CD4-positive, alpha-beta memory T cell (primary cell): ENCODE data around the gene PARD3B. TPM values are rescaled to one million over a fixed set of nuclear protein-coding genes. Genes with fewer than 3 reads are reported as not detected.

ENCODE experiments used
- CTCF ChIA-PET: fragments of 350-600 bp; sonication (Branson Sonifier 250); formaldehyde crosslinking; loops from one replicate; lab custom pipeline; 2021; ENCODE audit warnings: inconsistent platforms; ENCODE audit not compliant: partially characterized antibody; lab: Charles Lee
- POLR2A ChIA-PET: fragments of 350-600 bp; sonication (Branson Sonifier 250); formaldehyde crosslinking; loops from one replicate; lab custom pipeline; 2021; ENCODE audit not compliant: partially characterized antibody; lab: Charles Lee
- DNase-seq, 5 donors: peaks; one replicate each; pipeline versions ENCODE4 v3.0.0 to v3.0.0-alpha.2; 2020 to 2022; ENCODE audit warnings: mixed read lengths in 1 of 5
- H3K27ac ChIP-seq: one replicate; pipeline ENCODE4 v1.7.0; 2013; ENCODE audit warnings: low read depth, low read length
- H3K27me3 ChIP-seq: 2 replicates; pipeline ENCODE4 v1.7.0; 2013; ENCODE audit warnings: mild to moderate bottlenecking, low read length, moderate library complexity; ENCODE audit not compliant: insufficient read depth
- H3K36me3 ChIP-seq: 2 replicates; pipeline ENCODE4 v1.7.0; 2013; ENCODE audit warnings: mild to moderate bottlenecking, low read length, moderate library complexity; ENCODE audit not compliant: insufficient read depth
- H3K4me1 ChIP-seq: 2 replicates; pipeline ENCODE4 v1.7.0; 2013; ENCODE audit warnings: mild to moderate bottlenecking, low read length, moderate library complexity; ENCODE audit not compliant: insufficient read depth
- H3K4me3 ChIP-seq, 2 donors: one replicate each; pipeline ENCODE4 v1.7.0; 2013; ENCODE audit warnings: low read length in 2 of 2, mild to moderate bottlenecking in 1 of 2
- H3K9me3 ChIP-seq, 2 donors: one replicate each; pipeline ENCODE4 v1.7.0; 2013; ENCODE audit warnings: low read length in 2 of 2, control low read depth in 1 of 2; ENCODE audit not compliant: control insufficient read depth in 1 of 2
- H3K27ac Mint-ChIP-seq, 7 donors: one replicate each; pipeline ENCODE4 v1.8.0; 2020 to 2021; ENCODE audit warnings: mixed read lengths in 7 of 7, mild to moderate bottlenecking in 6 of 7, inconsistent platforms in 3 of 7, moderate library complexity in 3 of 7
- H3K27me3 Mint-ChIP-seq, 2 donors: one replicate each; pipeline ENCODE4 v1.8.0; 2020 to 2021; ENCODE audit warnings: mixed read lengths in 2 of 2
- H3K36me3 Mint-ChIP-seq, 2 donors: one replicate each; pipeline ENCODE4 v1.8.0; 2020 to 2021; ENCODE audit warnings: mixed read lengths in 2 of 2, inconsistent platforms in 1 of 2, mild to moderate bottlenecking in 1 of 2
- H3K4me1 Mint-ChIP-seq, 4 donors: one replicate each; pipeline ENCODE4 v1.8.0; 2020 to 2021; ENCODE audit warnings: mixed read lengths in 4 of 4, mild to moderate bottlenecking in 1 of 4
- H3K4me3 Mint-ChIP-seq, 8 donors: one replicate each; pipeline ENCODE4 v1.8.0; 2020 to 2021; ENCODE audit warnings: mixed read lengths in 8 of 8, mild to moderate bottlenecking in 7 of 8, moderate library complexity in 6 of 8, inconsistent platforms in 3 of 8
- H3K9me3 Mint-ChIP-seq, 8 donors: one replicate each; pipeline ENCODE4 v1.8.0; 2020 to 2021; ENCODE audit warnings: mixed read lengths in 8 of 8, mild to moderate bottlenecking in 5 of 8, inconsistent platforms in 3 of 8, moderate library complexity in 1 of 8
- intact Hi-C: fragments of 100-400 bp; cut with micrococcal nuclease; formaldehyde crosslinking; loops from one replicate; pipeline ENCODE4 v1.15.1; 2023
- polyA plus RNA-seq, 2 donors: library from polyadenylated mRNA; unstranded; fragments of 300-500 nt; fragmentation: Illumina TruSeq; gene quantifications; one replicate each; pipeline ENCODE4 v1.2.3, GENCODE V29; 2021
- total RNA-seq, 2 experiments: library from RNA; stranded (reverse); gene quantifications; one replicate each; pipeline ENCODE4 v1.2.3, GENCODE V29; 2021

Gene PARD3B
- total and polyA plus RNA-seq, 4 experiments from 2014 or later, result 0.44 to 1.3 (median 1.2) TPM; not detected in 1

DNA sequence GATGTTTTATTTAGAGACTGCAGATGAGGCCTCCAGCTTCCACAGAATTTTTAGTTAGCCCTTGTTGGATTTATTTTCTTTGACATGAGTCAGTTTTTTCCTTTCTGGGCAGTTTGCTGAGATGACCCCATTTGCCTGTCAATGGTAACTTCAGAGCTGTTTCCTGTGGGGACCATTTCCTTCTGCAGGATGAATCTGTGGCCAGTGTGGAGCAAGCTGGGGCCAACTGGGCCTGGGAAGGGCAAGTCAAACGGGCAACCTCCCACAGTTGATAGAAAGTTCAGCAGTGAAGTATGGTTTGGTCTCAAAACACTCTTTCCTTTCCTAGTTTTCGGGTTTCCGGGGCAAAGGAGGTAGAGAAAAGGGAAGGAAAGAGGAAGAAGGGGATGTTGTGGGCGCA lies 845.6 kb downstream of the PARD3B start:
- ChIA-PET CTCF (no interaction called here), POLR2A (no interaction called here)
- Mint-ChIP-seq H3K27me3 (peaks cover 3 to 6% of the 10 kb centered on the region in 2 donors), H3K36me3 (no peaks in the 10 kb centered on the region), H3K4me3 (no peak overlapping the region), H3K9me3 (peaks cover 0 to 1% (median 0%) of the 10 kb centered on the region in 8 donors), H3K4me1 (no peaks in the 10 kb centered on the region), H3K27ac (no peak overlapping the region)
- H3K9me3 ChIP-seq, result no peaks in the 10 kb centered on the region
- no peak overlapping the region for H3K4me3 ChIP-seq
- H3K27me3 ChIP-seq, result no peaks in the 10 kb centered on the region
- H3K27ac ChIP-seq, result no peak overlapping the region
- no peaks in the 10 kb centered on the region for H3K4me1 ChIP-seq
- no peaks in the 10 kb centered on the region for H3K36me3 ChIP-seq
- DNase-seq, result no peak
- intact Hi-C loops, result no loop called here

DNA sequence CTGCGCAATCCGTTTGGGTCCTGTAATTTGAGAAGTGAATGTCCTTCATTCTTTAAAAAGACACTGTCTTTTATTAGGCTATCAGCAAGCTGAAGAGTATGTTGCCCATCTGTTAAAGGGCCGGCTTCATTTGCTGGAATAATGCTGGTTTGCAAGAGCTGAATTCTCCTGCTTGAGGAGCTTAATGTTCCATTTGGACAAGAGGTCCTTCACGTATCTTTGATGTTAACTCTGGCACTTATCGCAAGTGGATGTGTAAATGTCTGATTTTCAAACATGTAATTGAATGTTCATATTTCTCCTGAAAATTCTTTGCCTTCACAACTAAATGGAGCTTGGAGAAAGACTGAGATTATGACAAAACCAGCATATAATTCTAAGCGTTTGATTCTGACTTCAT lies 856.2 kb downstream of the PARD3B start:
- Mint-ChIP-seq H3K27me3 (peaks cover 0 to 10% of the 10 kb centered on the region in 2 donors), H3K4me1 (no peaks in the 10 kb centered on the region), H3K9me3 (no peaks in the 10 kb centered on the region), H3K4me3 (no peak overlapping the region), H3K36me3 (no peaks in the 10 kb centered on the region), H3K27ac (no peak overlapping the region)
- Histone ChIP-seq H3K36me3 (no peaks in the 10 kb centered on the region), H3K4me3 (no peak overlapping the region), H3K4me1 (no peaks in the 10 kb centered on the region), H3K9me3 (no peaks in the 10 kb centered on the region), H3K27ac (no peak overlapping the region), H3K27me3 (no peaks in the 10 kb centered on the region)
- intact Hi-C loops, result no loop called here
- DNase-seq, result no peak
- ChIA-PET POLR2A (no interaction called here), CTCF (interaction anchor here (0.8 kb wide), 1 partner anchor 709 kb away, joined by 3 read pairs; no protein-coding TSS in a partner anchor)

DNA sequence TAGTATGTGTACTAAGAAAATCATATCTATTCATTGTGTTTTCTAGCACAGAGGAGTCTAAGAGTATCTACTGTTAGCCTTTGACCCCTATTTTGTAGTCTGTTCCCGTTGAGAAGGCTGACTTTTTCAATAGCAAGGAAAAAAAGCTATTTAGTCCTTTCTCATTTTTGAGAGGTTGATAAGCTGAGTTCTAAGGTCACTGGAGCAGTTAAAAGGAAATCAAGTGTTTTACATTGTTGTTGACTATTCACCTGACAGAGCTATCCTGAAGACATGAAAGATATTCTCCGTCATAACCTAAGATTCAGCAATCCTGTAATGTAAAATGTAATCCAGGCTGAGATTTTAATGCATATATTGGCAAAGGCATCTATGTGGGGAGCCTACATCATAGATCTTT lies 856.7 kb downstream of the PARD3B start:
- H3K27ac ChIP-seq, result no peak overlapping the region
- ChIA-PET POLR2A (no interaction called here), CTCF (interaction anchor here (0.8 kb wide), 1 partner anchor 710 kb away, joined by 3 read pairs; no protein-coding TSS in a partner anchor)
- H3K9me3 Mint-ChIP-seq, result no peaks in the 10 kb centered on the region
- peaks cover 0 to 10% of the 10 kb centered on the region in 2 donors for H3K27me3 Mint-ChIP-seq
- no peaks in the 10 kb centered on the region for H3K36me3 ChIP-seq
- no peaks in the 10 kb centered on the region for H3K4me1 Mint-ChIP-seq
- no peak overlapping the region for H3K27ac Mint-ChIP-seq
- H3K9me3 ChIP-seq, result no peaks in the 10 kb centered on the region
- no peaks in the 10 kb centered on the region for H3K36me3 Mint-ChIP-seq
- H3K4me1 ChIP-seq, result no peaks in the 10 kb centered on the region
- H3K27me3 ChIP-seq, result no peaks in the 10 kb centered on the region
- no peak overlapping the region for H3K4me3 ChIP-seq
- intact Hi-C loops, result no loop called here
- no peak for DNase-seq
- no peak overlapping the region for H3K4me3 Mint-ChIP-seq

DNA sequence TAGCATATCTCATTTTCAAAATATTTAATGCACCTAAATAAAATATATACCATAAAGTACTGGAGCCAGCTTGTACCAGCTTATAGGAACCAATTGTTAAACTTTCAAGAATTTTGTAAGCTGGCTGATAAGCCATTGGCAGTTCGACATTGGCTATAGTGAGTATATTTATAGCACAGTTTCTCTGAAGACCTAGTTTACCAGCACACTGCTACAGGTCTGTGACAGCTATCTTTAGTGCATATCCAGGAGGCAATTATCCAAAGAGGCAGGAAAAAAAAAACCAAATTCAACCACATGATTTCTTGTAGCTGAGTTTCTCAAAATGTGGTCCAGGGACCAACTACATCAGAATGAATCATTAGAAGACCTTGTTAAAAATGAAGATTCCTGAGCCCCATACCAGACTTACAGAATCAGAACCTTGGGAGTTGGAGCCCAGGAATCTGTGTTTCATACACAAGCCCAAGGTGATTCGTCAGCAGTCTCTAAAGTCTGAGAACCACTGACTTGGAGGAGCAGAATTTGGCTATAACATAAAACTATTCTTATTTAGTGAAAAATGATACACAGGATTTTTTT lies 858.1 kb downstream of the PARD3B start:
- no peak overlapping the region for H3K4me3 Mint-ChIP-seq
- peak overlapping the region in 1 of 7 donors; percentile 67 for H3K27ac Mint-ChIP-seq
- Histone ChIP-seq H3K27ac (no peak overlapping the region), H3K36me3 (no peaks in the 10 kb centered on the region), H3K9me3 (no peaks in the 10 kb centered on the region), H3K4me1 (no peaks in the 10 kb centered on the region), H3K27me3 (no peaks in the 10 kb centered on the region), H3K4me3 (no peak overlapping the region)
- intact Hi-C loops, result no loop called here
- ChIA-PET CTCF (no interaction called here), POLR2A (no interaction called here)
- no peaks in the 10 kb centered on the region for H3K36me3 Mint-ChIP-seq
- peaks cover 0 to 9% of the 10 kb centered on the region in 2 donors for H3K27me3 Mint-ChIP-seq
- DNase-seq, result no peak
- no peaks in the 10 kb centered on the region for H3K9me3 Mint-ChIP-seq
- no peaks in the 10 kb centered on the region for H3K4me1 Mint-ChIP-seq

DNA sequence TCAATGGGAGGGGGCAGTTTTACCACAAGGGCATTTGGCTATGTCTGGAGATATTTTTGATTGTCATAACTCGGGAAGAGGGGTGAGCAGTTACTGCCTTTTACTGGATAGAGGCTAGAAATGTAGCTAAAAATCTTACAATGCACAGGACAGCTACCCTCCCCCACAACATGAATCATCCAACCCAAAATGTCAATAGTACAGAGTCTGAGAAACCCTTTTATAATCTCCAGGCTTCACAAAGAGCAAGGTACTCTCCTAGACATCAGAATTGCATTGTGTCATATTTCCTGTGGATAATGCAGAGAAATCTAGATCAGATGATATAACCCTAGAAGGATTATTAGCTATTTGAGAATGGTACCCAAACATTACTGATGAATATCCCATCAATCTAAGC lies 859.9 kb downstream of the PARD3B start:
- Mint-ChIP-seq H3K27me3 (peaks cover 0 to 6% of the 10 kb centered on the region in 2 donors), H3K9me3 (no peaks in the 10 kb centered on the region), H3K4me3 (no peak overlapping the region), H3K4me1 (no peaks in the 10 kb centered on the region), H3K27ac (no peak overlapping the region), H3K36me3 (no peaks in the 10 kb centered on the region)
- CTCF ChIA-PET, result interaction anchor here (1.7 kb wide), 1 partner anchor 20 kb away, joined by 4 read pairs; no protein-coding TSS in a partner anchor
- POLR2A ChIA-PET, result no interaction called here
- no peak for DNase-seq
- Histone ChIP-seq H3K27ac (no peak overlapping the region), H3K4me1 (no peaks in the 10 kb centered on the region), H3K4me3 (no peak overlapping the region), H3K36me3 (no peaks in the 10 kb centered on the region), H3K27me3 (no peaks in the 10 kb centered on the region), H3K9me3 (no peaks in the 10 kb centered on the region)
- intact Hi-C loops, result no loop called here

DNA sequence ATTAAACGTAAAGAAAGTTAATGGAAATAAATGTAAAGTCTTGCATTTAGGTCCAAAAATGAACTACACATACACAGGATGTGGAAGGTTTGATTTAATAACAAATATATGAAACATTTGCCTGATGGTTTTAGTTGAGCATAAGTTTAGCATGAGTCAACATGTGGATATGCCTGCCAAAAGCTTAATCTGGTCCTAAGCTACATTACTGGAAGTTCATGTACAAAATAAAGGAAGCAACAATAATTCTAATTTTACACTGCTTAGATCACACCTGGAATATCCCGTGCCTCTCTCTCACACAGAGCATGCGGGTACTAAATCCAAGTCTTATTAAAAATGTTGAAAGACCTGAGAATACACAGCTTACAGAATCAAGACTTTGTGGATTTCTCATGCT lies 860.5 kb downstream of the PARD3B start:
- Mint-ChIP-seq H3K27ac (no peak overlapping the region), H3K9me3 (no peaks in the 10 kb centered on the region), H3K36me3 (no peaks in the 10 kb centered on the region), H3K4me1 (no peaks in the 10 kb centered on the region), H3K27me3 (peaks cover 0 to 5% of the 10 kb centered on the region in 2 donors), H3K4me3 (no peak overlapping the region)
- Histone ChIP-seq H3K27ac (no peak overlapping the region), H3K36me3 (no peaks in the 10 kb centered on the region), H3K9me3 (no peaks in the 10 kb centered on the region), H3K4me1 (no peaks in the 10 kb centered on the region), H3K27me3 (no peaks in the 10 kb centered on the region), H3K4me3 (no peak overlapping the region)
- intact Hi-C loops, result no loop called here
- CTCF ChIA-PET, result interaction anchor here (0.6 to 1.7 kb wide), 2 partner anchors 21 to 49 kb away, joined by 3 to 4 read pairs; no protein-coding TSS in a partner anchor
- DNase-seq, result no peak
- POLR2A ChIA-PET, result no interaction called here

DNA sequence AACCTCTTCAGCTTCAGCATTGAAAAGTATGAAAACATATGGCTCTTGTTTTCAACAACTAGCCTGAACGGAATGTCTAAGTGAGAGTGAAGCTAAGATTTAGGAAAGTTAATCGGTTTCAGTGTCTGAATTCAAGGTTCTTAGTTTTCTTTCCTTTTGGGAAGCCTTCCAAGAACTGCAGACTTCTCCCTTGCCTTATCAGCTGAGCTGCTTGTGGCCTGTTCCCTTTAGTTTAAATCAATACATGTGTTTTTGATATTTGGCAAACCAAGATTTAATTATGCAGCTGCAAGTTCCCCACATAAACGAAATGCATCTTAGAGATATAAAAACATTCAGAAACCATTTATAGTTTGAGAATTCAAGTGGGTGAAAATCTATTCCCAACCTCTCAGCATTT lies 862.7 kb downstream of the PARD3B start:
- H3K27me3 Mint-ChIP-seq, result no peaks in the 10 kb centered on the region
- H3K9me3 ChIP-seq, result no peaks in the 10 kb centered on the region
- intact Hi-C loops, result no loop called here
- ChIA-PET CTCF (no interaction called here), POLR2A (no interaction called here)
- H3K4me3 Mint-ChIP-seq, result no peak overlapping the region
- no peaks in the 10 kb centered on the region for H3K27me3 ChIP-seq
- H3K9me3 Mint-ChIP-seq, result no peaks in the 10 kb centered on the region
- no peaks in the 10 kb centered on the region for H3K36me3 ChIP-seq
- H3K4me1 ChIP-seq, result no peaks in the 10 kb centered on the region
- H3K27ac ChIP-seq, result no peak overlapping the region
- no peaks in the 10 kb centered on the region for H3K4me1 Mint-ChIP-seq
- no peaks in the 10 kb centered on the region for H3K36me3 Mint-ChIP-seq
- H3K4me3 ChIP-seq, result no peak overlapping the region
- H3K27ac Mint-ChIP-seq, result no peak overlapping the region
- DNase-seq, result no peak
